Astrocyte (in vitro differentiated cells and primary cell): ENCODE measurements around the gene FAM50B. TPM values are rescaled to one million over a fixed set of nuclear protein-coding genes. Genes with fewer than 3 reads are reported as not detected.

Experiments
- DNase-seq: peaks from one replicate; pipeline ENCODE4 v3.0.0-alpha.2; 2010; ENCODE audit warnings: low read depth
- FAIRE-seq: peaks from 2 replicates; lab custom pipeline; 2011; peaks lifted over from hg19 to GRCh38; lab: Jason Lieb, UNC
- H2AFZ ChIP-seq: 2 replicates; pipeline ENCODE4 v1.6.0; 2012; ENCODE audit warnings: low read depth, low read length, inconsistent platforms
- H3K27ac ChIP-seq: 2 replicates; pipeline ENCODE4 v1.5.1; 2011; ENCODE audit warnings: low read depth, low read length, inconsistent platforms
- H3K27me3 ChIP-seq: 2 replicates; pipeline ENCODE4 v1.6.0; 2011; ENCODE audit warnings: low read length, inconsistent platforms; ENCODE audit not compliant: insufficient read depth
- H3K36me3 ChIP-seq: 2 replicates; pipeline ENCODE4 v1.5.1; 2011; ENCODE audit warnings: low read length, inconsistent platforms; ENCODE audit not compliant: insufficient read depth
- H3K4me1 ChIP-seq: 2 replicates; pipeline ENCODE4 v1.5.1; 2011; ENCODE audit warnings: low read length, inconsistent platforms; ENCODE audit not compliant: insufficient read depth
- H3K4me2 ChIP-seq: 2 replicates; pipeline ENCODE4 v1.6.0; 2012; ENCODE audit warnings: low read length, inconsistent platforms
- H3K4me3 ChIP-seq: 2 replicates; pipeline ENCODE4 v1.5.1; 2011; ENCODE audit warnings: low read depth, mild to moderate bottlenecking, low read length, inconsistent platforms; ENCODE audit not compliant: insufficient read depth
- H3K79me2 ChIP-seq: 2 replicates; pipeline ENCODE4 v1.6.0; 2012; ENCODE audit warnings: mild to moderate bottlenecking, low read length, inconsistent platforms; ENCODE audit not compliant: insufficient read depth
- H3K9ac ChIP-seq: 2 replicates; pipeline ENCODE4 v1.6.0; 2012; ENCODE audit warnings: mild to moderate bottlenecking, low read length, inconsistent platforms
- H3K9me3 ChIP-seq: 2 replicates; pipeline ENCODE4 v1.5.1; 2012; ENCODE audit warnings: low read depth, mild to moderate bottlenecking, low read length, inconsistent platforms; ENCODE audit not compliant: insufficient read depth
- H4K20me1 ChIP-seq: 2 replicates; pipeline ENCODE4 v1.6.0; 2012; ENCODE audit warnings: low read length, inconsistent platforms; ENCODE audit not compliant: insufficient read depth
- H3K27ac Mint-ChIP-seq: one replicate; pipeline ENCODE4 v1.8.0; 2021; ENCODE audit warnings: mild to moderate bottlenecking, mixed read lengths; ENCODE audit not compliant: unreplicated experiment
- H3K27me3 Mint-ChIP-seq: one replicate; pipeline ENCODE4 v1.8.0; 2021; ENCODE audit warnings: low read depth, mixed read lengths; ENCODE audit not compliant: unreplicated experiment
- H3K36me3 Mint-ChIP-seq: one replicate; pipeline ENCODE4 v1.8.0; 2021; ENCODE audit warnings: low read depth, mixed read lengths; ENCODE audit not compliant: unreplicated experiment
- H3K4me1 Mint-ChIP-seq: one replicate; pipeline ENCODE4 v1.8.0; 2021; ENCODE audit warnings: low read depth, mixed read lengths; ENCODE audit not compliant: unreplicated experiment
- H3K4me3 Mint-ChIP-seq: one replicate; pipeline ENCODE4 v1.8.0; 2021; ENCODE audit warnings: mild to moderate bottlenecking, moderate library complexity, mixed read lengths; ENCODE audit not compliant: unreplicated experiment
- H3K9me3 Mint-ChIP-seq: one replicate; pipeline ENCODE4 v1.8.0; 2021; ENCODE audit warnings: mild to moderate bottlenecking, mixed read lengths; ENCODE audit not compliant: unreplicated experiment
- CTCF ChIP-seq: IDR thresholded peaks from 2 replicates; pipeline ENCODE4 v1.5.1; 2011; ENCODE audit warnings: low read depth, mild to moderate bottlenecking, inconsistent platforms, low read length, moderate library complexity; ENCODE audit not compliant: insufficient read depth
- EZH2 ChIP-seq: IDR thresholded peaks from 2 replicates; pipeline ENCODE4 v1.6.1; 2012; ENCODE audit warnings: mild to moderate bottlenecking, low read length, inconsistent platforms; ENCODE audit not compliant: insufficient read depth
- total RNA-seq: library from RNA; stranded (reverse); gene quantifications from 2 replicates; pipeline ENCODE4 v1.2.1, GENCODE V29; 2021

Gene FAM50B
- total RNA-seq, 1 donor from 2014 or later, result 4.6 TPM

GRCh38 chr6:3893917-3894316 is 44.7 kb downstream of the FAM50B start:
- no peak overlapping the region for H3K27ac ChIP-seq
- no peak overlapping the region for H2AFZ ChIP-seq
- H3K9ac ChIP-seq, result no peak overlapping the region
- H3K9me3 ChIP-seq, result no peaks in the 10 kb centered on the region
- no peak overlapping the region for H3K4me3 ChIP-seq
- no peak overlapping the region for H3K4me2 ChIP-seq
- Mint-ChIP-seq H3K9me3 (no peaks in the 10 kb centered on the region), H3K36me3 (no peaks in the 10 kb centered on the region), H3K27ac (no peak overlapping the region), H3K4me3 (no peak overlapping the region), H3K4me1 (peaks cover 5% of the 10 kb centered on the region), H3K27me3 (peaks cover 7% of the 10 kb centered on the region)
- no peaks in the 10 kb centered on the region for H3K4me1 ChIP-seq
- no peak for TF ChIP-seq CTCF
- no peak for TF ChIP-seq EZH2
- no peaks in the 10 kb centered on the region for H4K20me1 ChIP-seq
- no peaks in the 10 kb centered on the region for H3K79me2 ChIP-seq
- FAIRE-seq (no peak), DNase-seq (no peak)
- H3K36me3 ChIP-seq, result no peaks in the 10 kb centered on the region
- no peaks in the 10 kb centered on the region for H3K27me3 ChIP-seq

- no peak overlapping the region for H3K27ac Mint-ChIP-seq
- Histone ChIP-seq H3K4me1 (no peaks in the 10 kb centered on the region), H3K36me3 (no peaks in the 10 kb centered on the region), H3K9me3 (no peaks in the 10 kb centered on the region), H3K4me3 (no peak overlapping the region), H3K27me3 (no peaks in the 10 kb centered on the region), H4K20me1 (no peaks in the 10 kb centered on the region), H3K79me2 (no peaks in the 10 kb centered on the region), H2AFZ (no peak overlapping the region), H3K9ac (no peak overlapping the region), H3K4me2 (no peak overlapping the region), H3K27ac (no peak overlapping the region)
- H3K36me3 Mint-ChIP-seq, result no peaks in the 10 kb centered on the region
- peaks cover 5% of the 10 kb centered on the region for H3K27me3 Mint-ChIP-seq
- FAIRE-seq (no peak), DNase-seq (no peak)
- no peaks in the 10 kb centered on the region for H3K9me3 Mint-ChIP-seq
- no peak for TF ChIP-seq EZH2
- no peak for TF ChIP-seq CTCF
- peaks cover 5% of the 10 kb centered on the region for H3K4me1 Mint-ChIP-seq
- no peak overlapping the region for H3K4me3 Mint-ChIP-seq
Observed at GRCh38 chr6:3894590-3895311, 45.6 kb downstream of the FAM50B start.

- no peaks in the 10 kb centered on the region for H3K9me3 Mint-ChIP-seq
- H3K4me3 Mint-ChIP-seq, result no peak overlapping the region
- no peak for DNase-seq
- H2AFZ ChIP-seq, result no peak overlapping the region
- FAIRE-seq, result no peak
- TF ChIP-seq CTCF (no peak), EZH2 (no peak)
- H3K27ac Mint-ChIP-seq, result no peak overlapping the region
- H3K27me3 ChIP-seq, result no peaks in the 10 kb centered on the region
- H3K36me3 ChIP-seq, result no peaks in the 10 kb centered on the region
- H3K27me3 Mint-ChIP-seq, result peaks cover under 1% of the 10 kb centered on the region
- no peak overlapping the region for H3K9ac ChIP-seq
- no peak overlapping the region for H3K4me3 ChIP-seq
- peaks cover 5% of the 10 kb centered on the region for H3K4me1 Mint-ChIP-seq
- H3K9me3 ChIP-seq, result no peaks in the 10 kb centered on the region
- H3K27ac ChIP-seq, result no peak overlapping the region
- H4K20me1 ChIP-seq, result no peaks in the 10 kb centered on the region
- no peaks in the 10 kb centered on the region for H3K4me1 ChIP-seq
- H3K4me2 ChIP-seq, result no peak overlapping the region
- no peaks in the 10 kb centered on the region for H3K36me3 Mint-ChIP-seq
- no peaks in the 10 kb centered on the region for H3K79me2 ChIP-seq
Observed at GRCh38 chr6:3895312-3895653, 46.1 kb downstream of the FAM50B start.
